Measurements from ENCODE around the gene GLI1. TPM values are rescaled to one million over a fixed set of nuclear protein-coding genes. Genes with fewer than 3 reads are reported as not detected.

GLI1 gene
- total and polyA plus RNA-seq, 2 of the 13 experiments (the other 11 are each of a cell fraction or from before 2014, with no cell fraction given), result 0.09 to 0.20 TPM

DNA sequence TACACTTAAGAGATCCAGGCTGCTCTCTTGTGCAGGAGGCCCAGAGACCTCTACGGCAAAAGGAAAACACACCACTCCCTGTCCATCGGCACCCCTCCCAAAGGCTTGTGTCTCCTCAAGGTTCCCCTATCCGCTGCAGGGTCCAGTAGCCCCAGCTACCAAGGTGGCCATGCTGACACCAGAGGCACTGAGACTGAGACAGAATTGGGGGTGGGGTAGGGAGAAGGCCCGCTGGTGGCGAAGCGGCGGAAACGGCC is 60.1 kb downstream of the GLI1 start (continued):
- no peak for TF ChIP-seq CREB1 (IDR thresholded peaks at IDR 0.05)
- TF ChIP-seq CREB1 (CRISPR knock-in tag; IDR thresholded peaks at IDR 0.05), result no peak
- no peak for TF ChIP-seq ZNF746 (CRISPR knock-in tag; IDR thresholded peaks at IDR 0.05)
- no peak for TF ChIP-seq ZNF570 (CRISPR knock-in tag; IDR thresholded peaks at IDR 0.05; ENCODE audit: borderline replicate concordance)
- no peak for TF ChIP-seq SAFB2 (CRISPR knock-in tag; IDR thresholded peaks at IDR 0.05; ENCODE audit: borderline replicate concordance, low read depth)
- TF ChIP-seq, protein P1, sequence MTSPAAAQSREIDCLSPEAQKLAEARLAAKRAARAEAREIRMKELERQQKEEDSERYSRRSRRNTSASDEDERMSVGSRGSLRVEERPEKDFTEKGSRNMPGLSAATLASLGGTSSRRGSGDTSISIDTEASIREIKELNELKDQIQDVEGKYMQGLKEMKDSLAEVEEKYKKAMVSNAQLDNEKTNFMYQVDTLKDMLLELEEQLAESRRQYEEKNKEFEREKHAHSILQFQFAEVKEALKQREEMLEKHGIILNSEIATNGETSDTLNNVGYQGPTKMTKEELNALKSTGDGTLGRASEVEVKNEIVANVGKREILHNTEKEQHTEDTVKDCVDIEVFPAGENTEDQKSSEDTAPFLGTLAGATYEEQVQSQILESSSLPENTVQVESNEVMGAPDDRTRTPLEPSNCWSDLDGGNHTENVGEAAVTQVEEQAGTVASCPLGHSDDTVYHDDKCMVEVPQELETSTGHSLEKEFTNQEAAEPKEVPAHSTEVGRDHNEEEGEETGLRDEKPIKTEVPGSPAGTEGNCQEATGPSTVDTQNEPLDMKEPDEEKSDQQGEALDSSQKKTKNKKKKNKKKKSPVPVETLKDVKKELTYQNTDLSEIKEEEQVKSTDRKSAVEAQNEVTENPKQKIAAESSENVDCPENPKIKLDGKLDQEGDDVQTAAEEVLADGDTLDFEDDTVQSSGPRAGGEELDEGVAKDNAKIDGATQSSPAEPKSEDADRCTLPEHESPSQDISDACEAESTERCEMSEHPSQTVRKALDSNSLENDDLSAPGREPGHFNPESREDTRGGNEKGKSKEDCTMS (CRISPR knock-in tag; conservative IDR thresholded peaks at IDR 0.05), result no peak
- TF ChIP-seq, protein P2, sequence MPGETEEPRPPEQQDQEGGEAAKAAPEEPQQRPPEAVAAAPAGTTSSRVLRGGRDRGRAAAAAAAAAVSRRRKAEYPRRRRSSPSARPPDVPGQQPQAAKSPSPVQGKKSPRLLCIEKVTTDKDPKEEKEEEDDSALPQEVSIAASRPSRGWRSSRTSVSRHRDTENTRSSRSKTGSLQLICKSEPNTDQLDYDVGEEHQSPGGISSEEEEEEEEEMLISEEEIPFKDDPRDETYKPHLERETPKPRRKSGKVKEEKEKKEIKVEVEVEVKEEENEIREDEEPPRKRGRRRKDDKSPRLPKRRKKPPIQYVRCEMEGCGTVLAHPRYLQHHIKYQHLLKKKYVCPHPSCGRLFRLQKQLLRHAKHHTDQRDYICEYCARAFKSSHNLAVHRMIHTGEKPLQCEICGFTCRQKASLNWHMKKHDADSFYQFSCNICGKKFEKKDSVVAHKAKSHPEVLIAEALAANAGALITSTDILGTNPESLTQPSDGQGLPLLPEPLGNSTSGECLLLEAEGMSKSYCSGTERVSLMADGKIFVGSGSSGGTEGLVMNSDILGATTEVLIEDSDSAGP (CRISPR knock-in tag; IDR thresholded peaks at IDR 0.05; ENCODE audit: borderline replicate concordance), result peak; percentile 68; the same call in 1 of the 2 replicates
- TF ChIP-seq ZNF143 (CRISPR knock-in tag; IDR thresholded peaks at IDR 0.05), result no peak
- no peak for TF ChIP-seq ZNF549 (CRISPR knock-in tag; IDR thresholded peaks at IDR 0.05)
- TF ChIP-seq ASH2L (IDR thresholded peaks at IDR 0.05; ENCODE audit: insufficient read length, low read depth, low read length), result no peak
- no peak for TF ChIP-seq PHF21A (CRISPR knock-in tag; IDR thresholded peaks at IDR 0.05)
- TF ChIP-seq NFE2L1 (CRISPR knock-in tag; IDR thresholded peaks at IDR 0.05; ENCODE audit: borderline replicate concordance), result no peak
- TF ChIP-seq NCOA1 (CRISPR knock-in tag; IDR thresholded peaks at IDR 0.05), result 0 out of 2 replicates have a peak, but pooled peaks have one; percentile 76
- no peak for TF ChIP-seq MYNN (CRISPR knock-in tag; IDR thresholded peaks at IDR 0.05; ENCODE audit: low read depth)
- no peak; the same call in 1 of the 2 replicates for TF ChIP-seq STAG1 (CRISPR knock-in tag; IDR thresholded peaks at IDR 0.05)
- TF ChIP-seq, protein P3, sequence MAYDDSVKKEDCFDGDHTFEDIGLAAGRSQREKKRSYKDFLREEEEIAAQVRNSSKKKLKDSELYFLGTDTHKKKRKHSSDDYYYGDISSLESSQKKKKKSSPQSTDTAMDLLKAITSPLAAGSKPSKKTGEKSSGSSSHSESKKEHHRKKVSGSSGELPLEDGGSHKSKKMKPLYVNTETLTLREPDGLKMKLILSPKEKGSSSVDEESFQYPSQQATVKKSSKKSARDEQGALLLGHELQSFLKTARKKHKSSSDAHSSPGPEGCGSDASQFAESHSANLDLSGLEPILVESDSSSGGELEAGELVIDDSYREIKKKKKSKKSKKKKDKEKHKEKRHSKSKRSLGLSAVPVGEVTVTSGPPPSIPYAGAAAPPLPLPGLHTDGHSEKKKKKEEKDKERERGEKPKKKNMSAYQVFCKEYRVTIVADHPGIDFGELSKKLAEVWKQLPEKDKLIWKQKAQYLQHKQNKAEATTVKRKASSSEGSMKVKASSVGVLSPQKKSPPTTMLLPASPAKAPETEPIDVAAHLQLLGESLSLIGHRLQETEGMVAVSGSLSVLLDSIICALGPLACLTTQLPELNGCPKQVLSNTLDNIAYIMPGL (CRISPR knock-in tag; IDR thresholded peaks at IDR 0.05; ENCODE audit: borderline replicate concordance in 1 of 2, low read depth in 1 of 2), result no peak; a peak in 2 of 4 replicates
- TF ChIP-seq ZMYM4 (CRISPR knock-in tag; IDR thresholded peaks at IDR 0.05), result 0 out of 2 replicates have a peak, but pooled peaks have one; percentile 19
- no peak for TF ChIP-seq ZNF205 (CRISPR knock-in tag; IDR thresholded peaks at IDR 0.05)
- TF ChIP-seq, protein P4, sequence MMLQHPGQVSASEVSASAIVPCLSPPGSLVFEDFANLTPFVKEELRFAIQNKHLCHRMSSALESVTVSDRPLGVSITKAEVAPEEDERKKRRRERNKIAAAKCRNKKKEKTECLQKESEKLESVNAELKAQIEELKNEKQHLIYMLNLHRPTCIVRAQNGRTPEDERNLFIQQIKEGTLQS (CRISPR knock-in tag; IDR thresholded peaks at IDR 0.05), result no peak
- TF ChIP-seq, protein P5, sequence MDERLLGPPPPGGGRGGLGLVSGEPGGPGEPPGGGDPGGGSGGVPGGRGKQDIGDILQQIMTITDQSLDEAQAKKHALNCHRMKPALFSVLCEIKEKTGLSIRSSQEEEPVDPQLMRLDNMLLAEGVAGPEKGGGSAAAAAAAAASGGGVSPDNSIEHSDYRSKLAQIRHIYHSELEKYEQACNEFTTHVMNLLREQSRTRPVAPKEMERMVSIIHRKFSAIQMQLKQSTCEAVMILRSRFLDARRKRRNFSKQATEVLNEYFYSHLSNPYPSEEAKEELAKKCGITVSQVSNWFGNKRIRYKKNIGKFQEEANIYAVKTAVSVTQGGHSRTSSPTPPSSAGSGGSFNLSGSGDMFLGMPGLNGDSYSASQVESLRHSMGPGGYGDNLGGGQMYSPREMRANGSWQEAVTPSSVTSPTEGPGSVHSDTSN (CRISPR knock-in tag; IDR thresholded peaks at IDR 0.05), result no peak
- no peak for TF ChIP-seq SNRNP70 (IDR thresholded peaks at IDR 0.05; ENCODE audit: low read depth, low read length)
- TF ChIP-seq ZC3H4 (CRISPR knock-in tag; IDR thresholded peaks at IDR 0.05; ENCODE audit: borderline replicate concordance), result peak; percentile 70; the same call in 1 of the 2 replicates
- TF ChIP-seq SALL1 (CRISPR knock-in tag; IDR thresholded peaks at IDR 0.05), result no peak
- no peak for TF ChIP-seq ESRRA (CRISPR knock-in tag; IDR thresholded peaks at IDR 0.05; ENCODE audit: low read depth)
- TF ChIP-seq RBFOX2 (IDR thresholded peaks at IDR 0.05; ENCODE audit: low read depth, low read length), result no peak

Measured in HepG2 (cell line).